Urinary bladder (tissue), 4 donors: Measurements from ENCODE around the gene FREM2. TPM values are rescaled to one million over a fixed set of nuclear protein-coding genes. Genes with fewer than 3 reads are reported as not detected.

Experiments used
- DNase-seq: peaks from one replicate; pipeline ENCODE4 v3.0.0-alpha.2; 2015; ENCODE audit errors: extremely low spot score
- H3K27ac ChIP-seq: one replicate; pipeline ENCODE4 v1.5.1; 2013; ENCODE audit warnings: low read depth, mild to moderate bottlenecking, moderate library complexity
- H3K36me3 ChIP-seq: one replicate; pipeline ENCODE4 v1.6.1; 2013; ENCODE audit warnings: mild to moderate bottlenecking, moderate library complexity; ENCODE audit not compliant: insufficient read depth
- H3K4me1 ChIP-seq: one replicate; pipeline ENCODE4 v1.6.1; 2013; ENCODE audit warnings: mild to moderate bottlenecking, moderate library complexity; ENCODE audit not compliant: insufficient read depth
- H3K4me3 ChIP-seq: one replicate; pipeline ENCODE4 v1.5.1; 2013; ENCODE audit warnings: low read depth, low read length
- WGBS: extraction: QIAGEN DNeasy Blood & Tissue Kit; methylation state at CpG from one replicate; pipeline ENCODE4 v1.1.7; 2013; 5-methylcytosine and 5-hydroxymethylcytosine counted together
- polyA plus RNA-seq: library from polyadenylated mRNA; stranded (reverse); fragments of 200-250 nt; gene quantifications from one replicate; pipeline ENCODE4 v1.2.3, GENCODE V29; 2013
- total RNA-seq: library from RNA; depleted of rRNA; stranded (reverse); fragments of >200 nt; gene quantifications from one replicate; pipeline ENCODE4 v1.2.3, GENCODE V29; 2014
- donor health status: healthy with polysubstance abuse.
- donor health status: healthy.

Gene FREM2
- total and polyA plus RNA-seq, 2 donors: 0.18 to 21.5 TPM

GRCh38 chr13:38670627-38671026 is 16.2 kb upstream of the FREM2 start:
- Histone ChIP-seq H3K36me3 (no peaks in the 10 kb centered on the region), H3K27ac (no peak overlapping the region), H3K4me1 (no peaks in the 10 kb centered on the region), H3K4me3 (no peak overlapping the region)
- 48% methylated on average over 2 of the region's 2 CpGs for WGBS
- DNase-seq: no peak

- Histone ChIP-seq H3K36me3 (no peaks in the 10 kb centered on the region), H3K4me1 (no peaks in the 10 kb centered on the region), H3K27ac (no peak overlapping the region), H3K4me3 (no peak overlapping the region)
- 92% methylated on average over 2 of the region's 2 CpGs for WGBS
- no peak for DNase-seq
Observed at GRCh38 chr13:38671980-38672379, 14.9 kb upstream of the FREM2 start.

- Histone ChIP-seq H3K27ac (no peak overlapping the region), H3K36me3 (no peaks in the 10 kb centered on the region), H3K4me1 (no peaks in the 10 kb centered on the region), H3K4me3 (no peak overlapping the region)
- WGBS: 76% methylated on average over 4 of the region's 4 CpGs
- no peak for DNase-seq
Observed at GRCh38 chr13:38674208-38674607, 12.7 kb upstream of the FREM2 start.

GRCh38 chr13:38680912-38681311 is 6.0 kb upstream of the FREM2 start:
- H3K4me1 ChIP-seq: no peaks in the 10 kb centered on the region
- no peak overlapping the region for H3K4me3 ChIP-seq
- 77% methylated on average over 1 of the region's 1 CpG for WGBS
- no peak overlapping the region for H3K27ac ChIP-seq
- no peaks in the 10 kb centered on the region for H3K36me3 ChIP-seq
- DNase-seq: no peak

GRCh38 chr13:38684714-38685113 is 2.2 kb upstream of the FREM2 start:
- H3K27ac ChIP-seq: no peak overlapping the region
- no peak overlapping the region for H3K4me3 ChIP-seq
- H3K36me3 ChIP-seq: no peaks in the 10 kb centered on the region
- no peaks in the 10 kb centered on the region for H3K4me1 ChIP-seq
- DNase-seq: no peak

GRCh38 chr13:38685431-38685830 is 1.4 kb upstream of the FREM2 start:
- Histone ChIP-seq H3K4me3 (no peak overlapping the region), H3K4me1 (no peaks in the 10 kb centered on the region), H3K36me3 (no peaks in the 10 kb centered on the region), H3K27ac (no peak overlapping the region)
- 61% methylated on average over 2 of the region's 2 CpGs for WGBS
- DNase-seq: no peak

GRCh38 chr13:38685974-38686576 is 802 bp upstream of the FREM2 start:
- peak; percentile 31 for DNase-seq
- Histone ChIP-seq H3K27ac (no peak overlapping the region), H3K4me1 (no peaks in the 10 kb centered on the region), H3K36me3 (no peaks in the 10 kb centered on the region), H3K4me3 (peak overlapping the region; percentile 43)
- WGBS: under 1% methylated on average over 14 of the region's 14 CpGs

- Histone ChIP-seq H3K36me3 (no peaks in the 10 kb centered on the region), H3K4me3 (peak overlapping the region; percentile 43), H3K4me1 (no peaks in the 10 kb centered on the region), H3K27ac (no peak overlapping the region)
- WGBS: 3% methylated on average over 80 of the region's 80 CpGs
- no peak for DNase-seq
Observed at GRCh38 chr13:38687246-38688229, 661 bp downstream of the FREM2 start.

GRCh38 chr13:38688674-38689073 is 1.8 kb downstream of the FREM2 start:
- Histone ChIP-seq H3K4me3 (no peak overlapping the region), H3K4me1 (no peaks in the 10 kb centered on the region), H3K36me3 (no peaks in the 10 kb centered on the region), H3K27ac (no peak overlapping the region)
- WGBS: 90% methylated on average over 12 of the region's 12 CpGs
- DNase-seq: no peak

GRCh38 chr13:38690231-38690630 is 3.4 kb downstream of the FREM2 start:
- DNase-seq: no peak
- Histone ChIP-seq H3K36me3 (no peaks in the 10 kb centered on the region), H3K4me1 (no peaks in the 10 kb centered on the region), H3K4me3 (no peak overlapping the region), H3K27ac (no peak overlapping the region)
- WGBS: 99% methylated on average over 2 of the region's 2 CpGs

GRCh38 chr13:38693168-38693567 is 6.3 kb downstream of the FREM2 start:
- Histone ChIP-seq H3K4me1 (no peaks in the 10 kb centered on the region), H3K4me3 (no peak overlapping the region), H3K36me3 (no peaks in the 10 kb centered on the region), H3K27ac (no peak overlapping the region)
- no peak for DNase-seq
- 73% methylated on average over 2 of the region's 2 CpGs for WGBS

- 61% methylated on average over 2 of the region's 2 CpGs for WGBS
- no peak overlapping the region for H3K4me3 ChIP-seq
- no peak for DNase-seq
- H3K36me3 ChIP-seq: no peaks in the 10 kb centered on the region
- no peaks in the 10 kb centered on the region for H3K4me1 ChIP-seq
- no peak overlapping the region for H3K27ac ChIP-seq
Observed at GRCh38 chr13:38693641-38694040, 6.8 kb downstream of the FREM2 start.

- Histone ChIP-seq H3K4me1 (no peaks in the 10 kb centered on the region), H3K36me3 (no peaks in the 10 kb centered on the region), H3K27ac (no peak overlapping the region), H3K4me3 (no peak overlapping the region)
- no peak for DNase-seq
- 82% methylated on average over 1 of the region's 1 CpG for whole genome bisulfite sequencing
Observed at GRCh38 chr13:38697197-38697596, 10.3 kb downstream of the FREM2 start.

GRCh38 chr13:38697628-38698333 is 10.9 kb downstream of the FREM2 start:
- no peak overlapping the region for H3K4me3 ChIP-seq
- no peak overlapping the region for H3K27ac ChIP-seq
- H3K36me3 ChIP-seq: no peaks in the 10 kb centered on the region
- DNase-seq: no peak
- no peaks in the 10 kb centered on the region for H3K4me1 ChIP-seq
- 79% methylated on average over 2 of the region's 2 CpGs for WGBS
